Right lobe of liver (tissue), 6 donors: Measurements from ENCODE around the gene CCDC9. TPM values are rescaled to one million over a fixed set of nuclear protein-coding genes. Genes with fewer than 3 reads are reported as not detected.
"Not testable (repeated sequence)": the region's sequence is repeated elsewhere in the genome, so short reads cannot be mapped to it uniquely, and the experiment has no call there.

Experiments used
- ATAC-seq, 4 donors: fragments of 200-7000 bp; cut with Tn5 transposase; one replicate each; pipeline ENCODE4 v1.9.1; 2020; ENCODE audit warnings: mild to moderate bottlenecking in 4 of 4, moderate library complexity in 4 of 4
- DNase-seq, 3 donors: peaks; one replicate each; pipeline ENCODE4 v3.0.0-alpha.2; 2020
- H3K27ac ChIP-seq, 3 donors: fragments of 200-600 bp; one replicate each; pipeline ENCODE4 v1.8.0; 2022
- H3K27me3 ChIP-seq, 2 donors: fragments of 200-600 bp; one replicate each; pipeline ENCODE4 v1.8.0; 2022
- H3K36me3 ChIP-seq, 4 donors: fragments of 200-600 bp; sonication (generic) in 1 of 4; one replicate each; pipeline versions ENCODE4 v1.5.1 to v1.8.0; 2017 to 2022; ENCODE audit warnings: control low read depth in 1 of 4
- H3K4me1 ChIP-seq, 4 donors: fragments of 200-600 bp; sonication (generic) in 1 of 4; one replicate each; pipeline versions ENCODE4 v1.5.1 to v1.8.0; 2017 to 2022; ENCODE audit warnings: control low read depth in 1 of 4
- H3K4me3 ChIP-seq, 3 donors: fragments of 200-600 bp; one replicate each; pipeline ENCODE4 v1.8.0; 2022
- H3K9me3 ChIP-seq, 4 donors: fragments of 200-600 bp; sonication (generic) in 1 of 4; one replicate each; pipeline versions ENCODE4 v1.5.1 to v1.8.0; 2017 to 2022; ENCODE audit warnings: control low read depth in 1 of 4
- CTCF ChIP-seq, 4 donors: fragments of 200-600 bp in 3 of 4; fragments of 450-650 bp in 1 of 4; IDR thresholded peaks; one replicate each; pipeline versions ENCODE4 v1.5.1 to v1.8.0; 2016 to 2022; ENCODE audit warnings: antibody characterized with exemption in 4 of 4, mild to moderate bottlenecking in 2 of 4
- POLR2A ChIP-seq: fragments of 450-650 bp; IDR thresholded peaks from one replicate; pipeline ENCODE4 v1.6.1; 2017; ENCODE audit warnings: antibody characterized with exemption, mild to moderate bottlenecking
- WGBS: methylation state at CpG from one replicate; pipeline ENCODE4 v1.1.6; 2018; ENCODE audit warnings: low coverage, low lambda C conversion rate; ENCODE audit not compliant: insufficient coverage; ENCODE audit errors: missing lambda C conversion rate; 5-methylcytosine and 5-hydroxymethylcytosine counted together
- intact Hi-C, 2 donors: fragments of 100-400 bp; cut with DNase I; formaldehyde crosslinking; loops; one replicate each; pipeline versions ENCODE4 v1.11.2 to v1.14.1; 2022
- total RNA-seq, 6 experiments: library from RNA; depleted of rRNA in 2 of 6; stranded (reverse); fragments of >200 nt in 2 of 6; fragmentation: NEBNext Ultra II Directional in 3 of 6; extraction: Animal tissue kit (Norgen Biotek cat#: 25700) in 3 of 6; gene quantifications; one replicate each; pipeline versions ENCODE4 v1.1.0 to v1.2.4, GENCODE V29; 2016 to 2023
- donor health status: DM: no; HTN: yes; CAD: no.
- donor health status: DM: no; HTN: no; CAD: no.
- donor health status: DM: no; HTN: no; CAD: no.
- donor health status: DM: no; HTN: yes; CAD: no.
- donor health status: DM: no; HTN: yes; CAD: no.

CCDC9 gene
- total RNA-seq, 6 experiments from 2014 or later = 5.8 to 15.1 (median 9.1) TPM

DNA sequence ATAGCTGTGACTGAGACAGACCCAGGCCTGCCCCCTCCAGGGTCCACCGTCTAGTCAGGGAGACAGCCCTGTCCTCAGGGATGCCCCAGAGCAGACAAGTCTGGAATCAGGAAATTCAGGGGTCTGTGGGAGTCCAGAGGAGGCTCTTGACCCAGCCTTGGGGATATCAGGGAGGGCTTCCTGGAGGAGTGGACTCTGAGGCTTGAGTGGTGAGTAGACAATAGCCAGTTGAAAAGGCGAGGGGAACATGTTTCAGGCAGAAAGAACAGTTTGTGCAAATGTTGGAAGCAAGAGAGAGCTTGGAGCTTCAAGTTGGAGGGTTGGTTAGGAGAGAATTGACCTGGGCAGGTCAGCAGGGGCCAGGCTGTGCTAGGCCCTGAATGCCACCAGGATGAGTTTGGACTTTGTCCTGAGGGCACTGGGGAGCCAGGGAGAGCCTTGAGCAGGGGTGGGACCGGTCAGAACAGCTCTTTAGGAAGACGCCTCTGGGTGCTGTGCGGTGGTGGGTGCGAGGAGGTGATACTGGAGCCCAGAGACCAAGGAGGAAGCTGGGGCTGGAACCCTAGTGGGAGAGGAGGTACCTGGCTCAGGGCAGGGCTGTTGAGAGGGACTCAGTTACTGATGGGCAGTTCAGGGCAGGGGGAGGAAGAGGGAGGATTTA lies 2.7 kb downstream of the CCDC9 start:
- no peak for ATAC-seq
- H3K36me3 ChIP-seq = peaks cover 0 to 40% (median 12%) of the 10 kb centered on the region in 4 donors
- whole genome bisulfite sequencing = 79% methylated on average over 6 of the region's 6 CpGs
- TF ChIP-seq POLR2A (no peak), CTCF (IDR thresholded peaks at IDR 0.05) (no peak)
- H3K4me3 ChIP-seq = no peak overlapping the region
- no peak for DNase-seq
- H3K27me3 ChIP-seq = no peaks in the 10 kb centered on the region
- H3K9me3 ChIP-seq = no peaks in the 10 kb centered on the region
- H3K27ac ChIP-seq = no peak overlapping the region
- peaks cover 0 to 17% (median 12%) of the 10 kb centered on the region in 4 donors for H3K4me1 ChIP-seq
- intact Hi-C loops = no loop called here

DNA sequence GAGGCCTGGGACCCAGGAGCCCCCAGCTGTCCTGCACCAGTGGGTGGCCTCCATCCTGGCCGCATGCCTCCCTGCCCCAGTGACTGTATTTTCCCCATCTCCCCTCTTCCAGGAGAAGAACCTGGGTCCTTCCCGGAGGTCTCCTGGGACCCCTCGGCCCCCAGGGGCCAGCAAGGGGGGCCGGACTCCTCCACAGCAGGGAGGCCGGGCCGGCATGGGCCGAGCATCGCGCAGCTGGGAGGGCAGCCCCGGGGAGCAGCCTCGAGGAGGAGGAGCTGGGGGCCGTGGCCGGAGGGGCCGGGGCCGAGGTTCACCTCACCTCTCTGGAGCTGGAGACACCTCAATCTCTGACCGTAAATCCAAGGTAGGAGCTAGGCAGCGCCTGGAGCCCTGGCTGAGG lies 4.2 kb downstream of the CCDC9 start:
- Histone ChIP-seq H3K9me3 (no peaks in the 10 kb centered on the region), H3K4me3 (no peak overlapping the region), H3K27ac (no peak overlapping the region), H3K36me3 (peaks cover 0 to 51% (median 21%) of the 10 kb centered on the region in 4 donors), H3K27me3 (no peaks in the 10 kb centered on the region), H3K4me1 (peaks cover 0 to 17% (median 12%) of the 10 kb centered on the region in 4 donors)
- intact Hi-C loops = no loop called here
- no peak for DNase-seq
- no CpG with 5 or more reads among the region's 17 CpGs for WGBS
- no peak for ATAC-seq
- TF ChIP-seq POLR2A (no peak), CTCF (IDR thresholded peaks at IDR 0.05) (no peak)

DNA sequence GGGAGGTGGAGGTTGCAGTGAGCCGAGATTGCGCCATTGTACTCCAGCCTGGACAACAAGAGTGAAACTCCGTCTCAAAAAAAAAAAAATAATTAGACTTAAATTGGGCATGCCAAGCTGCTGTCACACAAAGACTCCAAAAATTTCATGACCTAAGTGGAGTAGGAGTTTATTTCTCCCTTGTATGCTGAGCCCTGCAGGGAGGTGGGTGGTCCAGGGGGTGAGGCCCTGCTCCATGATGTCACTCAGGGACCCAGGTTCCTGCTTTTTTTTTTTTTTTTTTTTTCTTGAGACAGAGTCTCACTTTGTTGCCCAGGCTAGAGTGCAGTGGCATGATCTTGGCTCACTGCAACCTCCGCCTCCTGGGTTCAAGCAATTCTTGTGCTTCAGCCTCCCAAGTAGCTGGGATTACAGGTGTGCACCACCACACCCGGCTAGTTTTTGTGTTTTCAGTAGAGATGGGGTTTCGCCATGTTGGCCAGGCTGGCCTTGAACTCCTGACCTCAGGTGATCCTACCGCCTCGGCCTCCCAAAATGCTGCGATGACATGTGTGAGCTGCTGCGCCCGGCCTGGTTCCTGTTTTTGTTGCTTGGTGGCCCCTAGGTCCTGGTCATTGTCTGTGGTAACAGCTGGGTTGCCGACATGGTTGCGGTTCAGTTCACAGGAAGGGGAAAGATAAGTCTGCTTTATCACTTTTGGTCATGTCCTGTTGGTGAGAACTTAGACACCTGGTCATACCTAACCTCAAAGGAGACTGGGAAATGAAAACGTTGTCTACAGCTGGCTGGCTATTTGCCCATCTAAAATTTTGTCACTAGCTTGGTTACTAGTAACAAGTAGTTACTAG lies 5.8 kb downstream of the CCDC9 start:
- H3K4me3 ChIP-seq, intact Hi-C loops, H3K27me3 ChIP-seq, H3K27ac ChIP-seq, ATAC-seq, H3K9me3 ChIP-seq, DNase-seq: not testable (repeated sequence)
- Histone ChIP-seq H3K4me1 (peaks cover 0 to 17% (median 12%) of the 10 kb centered on the region in 4 donors), H3K36me3 (peaks cover 0 to 66% (median 24%) of the 10 kb centered on the region in 4 donors)
- WGBS = 80% methylated on average over 8 of the region's 14 CpGs

DNA sequence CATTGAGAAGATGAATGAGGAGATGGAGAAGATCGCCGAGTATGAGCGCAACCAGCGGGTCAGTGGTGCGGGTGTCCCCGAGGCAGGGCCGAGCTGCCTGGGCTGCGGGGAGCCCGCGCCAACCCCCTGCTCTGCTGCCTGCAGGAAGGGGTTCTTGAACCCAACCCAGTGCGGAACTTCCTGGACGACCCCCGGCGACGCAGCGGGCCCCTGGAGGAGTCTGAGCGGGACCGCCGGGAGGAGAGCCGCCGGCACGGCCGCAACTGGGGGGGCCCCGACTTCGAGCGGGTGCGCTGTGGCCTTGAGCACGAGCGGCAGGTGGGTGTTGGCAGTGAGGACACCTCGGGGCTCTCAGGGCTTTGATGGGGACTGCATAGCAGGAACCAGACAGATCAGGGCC lies 8.3 kb downstream of the CCDC9 start:
- no peak overlapping the region for H3K4me3 ChIP-seq
- 92% methylated on average over 4 of the region's 30 CpGs for WGBS
- H3K36me3 ChIP-seq = peaks cover 0 to 63% (median 19%) of the 10 kb centered on the region in 4 donors
- H3K27me3 ChIP-seq = no peaks in the 10 kb centered on the region
- no peak for TF ChIP-seq POLR2A
- TF ChIP-seq CTCF (IDR thresholded peaks at IDR 0.05) = no peak
- no peak for DNase-seq
- intact Hi-C loops = no loop called here
- H3K27ac ChIP-seq = no peak overlapping the region
- H3K4me1 ChIP-seq = peaks cover 0 to 11% (median 0%) of the 10 kb centered on the region in 4 donors
- H3K9me3 ChIP-seq = no peaks in the 10 kb centered on the region
- ATAC-seq = no peak

DNA sequence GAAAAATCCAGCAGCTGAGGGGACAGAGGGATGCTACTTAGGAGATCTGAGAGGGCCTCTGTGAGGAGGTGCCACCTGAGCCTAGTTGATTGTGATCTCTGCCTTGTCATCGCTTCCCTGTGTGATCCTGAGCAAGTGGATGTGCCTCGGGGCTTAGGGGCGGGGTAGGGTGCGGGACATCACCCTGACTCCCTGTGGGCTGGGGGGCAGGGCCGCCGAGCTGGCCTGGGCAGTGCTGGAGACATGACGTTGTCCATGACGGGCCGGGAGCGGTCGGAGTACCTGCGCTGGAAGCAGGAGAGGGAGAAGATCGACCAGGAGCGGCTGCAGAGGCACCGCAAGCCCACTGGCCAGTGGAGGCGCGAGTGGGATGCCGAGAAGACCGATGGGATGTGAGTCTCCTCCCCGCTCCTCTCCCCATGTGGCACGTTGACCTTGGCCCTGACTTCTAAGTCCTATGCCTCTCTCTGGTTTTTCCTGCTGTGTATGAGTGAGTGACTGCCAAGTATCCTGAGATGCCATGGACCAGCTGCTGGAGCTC lies 10.1 kb downstream of the CCDC9 start:
- Histone ChIP-seq H3K4me1 (peaks cover 0 to 11% (median 0%) of the 10 kb centered on the region in 4 donors), H3K9me3 (no peaks in the 10 kb centered on the region), H3K36me3 (peaks cover 0 to 58% (median 17%) of the 10 kb centered on the region in 4 donors), H3K27me3 (no peaks in the 10 kb centered on the region), H3K4me3 (no peak overlapping the region), H3K27ac (no peak overlapping the region)
- WGBS = no CpG with 5 or more reads among the region's 21 CpGs
- TF ChIP-seq CTCF (IDR thresholded peaks at IDR 0.05) (no peak), POLR2A (no peak)
- ATAC-seq (no peak), DNase-seq (no peak)
- intact Hi-C loops = no loop called here
